CD4-positive, alpha-beta T cell treated with Interleukin-21 for 1 hour (primary cell): Measurements from ENCODE around the gene CCDC141.

Experiments used
- DNase-seq: peaks from one replicate; pipeline ENCODE4 v3.0.0-alpha.2; 2020

The CCDC141 gene

GRCh38 chr2:178962152-178962551 is 87.8 kb downstream of the CCDC141 start:
- no peak for DNase-seq

- DNase-seq, result no peak
These were observed 95.9 kb downstream of the CCDC141 start for GRCh38 chr2:178954049-178954448.

- DNase-seq, result no peak
These were observed 98.5 kb downstream of the CCDC141 start for GRCh38 chr2:178951266-178952006.

- DNase-seq, result no peak
These were observed 100.4 kb downstream of the CCDC141 start for GRCh38 chr2:178949584-178949983.

- no peak for DNase-seq
These were observed 100.8 kb downstream of the CCDC141 start for GRCh38 chr2:178949151-178949550.

GRCh38 chr2:178947006-178947405 is 102.9 kb downstream of the CCDC141 start:
- no peak for DNase-seq

GRCh38 chr2:178946494-178946893 is 103.4 kb downstream of the CCDC141 start:
- DNase-seq, result no peak

GRCh38 chr2:178943745-178944144 is 106.2 kb downstream of the CCDC141 start:
- no peak for DNase-seq

GRCh38 chr2:178934571-178934970 is 115.4 kb downstream of the CCDC141 start:
- DNase-seq, result no peak

GRCh38 chr2:178933493-178933892 is 116.4 kb downstream of the CCDC141 start:
- no peak for DNase-seq

- DNase-seq, result no peak
These were observed 121.9 kb downstream of the CCDC141 start for GRCh38 chr2:178928077-178928476.

- no peak for DNase-seq
These were observed 122.8 kb downstream of the CCDC141 start for GRCh38 chr2:178927173-178927572.

- DNase-seq, result no peak
These were observed 125.1 kb downstream of the CCDC141 start for GRCh38 chr2:178924817-178925216.

- no peak for DNase-seq
These were observed 126.4 kb downstream of the CCDC141 start for GRCh38 chr2:178923546-178923945.

- no peak for DNase-seq
These were observed 128.9 kb downstream of the CCDC141 start for GRCh38 chr2:178920916-178921513.

- no peak for DNase-seq
These were observed 132.4 kb downstream of the CCDC141 start for GRCh38 chr2:178917555-178917954.

- DNase-seq, result no peak
These were observed 134.3 kb downstream of the CCDC141 start for GRCh38 chr2:178915423-178916173.

GRCh38 chr2:178914259-178914849 is 135.6 kb downstream of the CCDC141 start:
- peak; percentile 62 for DNase-seq

- no peak for DNase-seq
These were observed 136.9 kb downstream of the CCDC141 start for GRCh38 chr2:178913049-178913441.

- no peak for DNase-seq
These were observed 137.4 kb downstream of the CCDC141 start for GRCh38 chr2:178912416-178913048.

GRCh38 chr2:178911039-178911438 is 138.9 kb downstream of the CCDC141 start:
- DNase-seq, result no peak

GRCh38 chr2:178910005-178910404 is 139.9 kb downstream of the CCDC141 start:
- no peak for DNase-seq

GRCh38 chr2:178909507-178909906 is 140.4 kb downstream of the CCDC141 start:
- DNase-seq, result no peak
